NCI-H1048 (cell line): ENCODE measurements around the gene GPC1.
"Not testable (repeated sequence)": the region's sequence is repeated elsewhere in the genome, so short reads cannot be mapped to it uniquely, and the experiment has no call there.

Experiments
- DNase-seq: peaks from one replicate; lab custom pipeline; 2025; lab: John Stamatoyannopoulos, UW

GPC1 gene

GRCh38 chr2:240467149-240467642 is 31.7 kb downstream of the GPC1 start:
- DNase-seq = no peak

GRCh38 chr2:240467659-240468302 is 32.3 kb downstream of the GPC1 start:
- DNase-seq = no peak

GRCh38 chr2:240468303-240469238 is 33.1 kb downstream of the GPC1 start:
- DNase-seq = no peak

- no peak for DNase-seq
These were observed 33.8 kb downstream of the GPC1 start for GRCh38 chr2:240469239-240469636.

GRCh38 chr2:240469740-240470139 is 34.3 kb downstream of the GPC1 start:
- DNase-seq = no peak

GRCh38 chr2:240472078-240472790 is 36.8 kb downstream of the GPC1 start:
- DNase-seq = no peak

GRCh38 chr2:240473211-240473610 is 37.7 kb downstream of the GPC1 start:
- no peak for DNase-seq

GRCh38 chr2:240477916-240478315 is 42.5 kb downstream of the GPC1 start:
- no peak for DNase-seq

GRCh38 chr2:240478346-240479110 is 43.1 kb downstream of the GPC1 start:
- DNase-seq = no peak

GRCh38 chr2:240479111-240479501 is 43.6 kb downstream of the GPC1 start:
- no peak for DNase-seq

- no peak for DNase-seq
These were observed 45.6 kb downstream of the GPC1 start for GRCh38 chr2:240480834-240481623.

GRCh38 chr2:240481720-240482119 is 46.3 kb downstream of the GPC1 start:
- DNase-seq = no peak

GRCh38 chr2:240482141-240482540 is 46.7 kb downstream of the GPC1 start:
- DNase-seq = no peak

GRCh38 chr2:240491483-240491882 is 56.0 kb downstream of the GPC1 start:
- DNase-seq = no peak

- DNase-seq = no peak
These were observed 58.8 kb downstream of the GPC1 start for GRCh38 chr2:240494194-240494793.

- not testable (repeated sequence) for DNase-seq
These were observed 59.5 kb downstream of the GPC1 start for GRCh38 chr2:240494942-240495341.

- not testable (repeated sequence) for DNase-seq
These were observed 61.6 kb downstream of the GPC1 start for GRCh38 chr2:240497082-240497481.

GRCh38 chr2:240498171-240498957 is 62.9 kb downstream of the GPC1 start:
- no peak for DNase-seq

- DNase-seq = no peak
These were observed 63.4 kb downstream of the GPC1 start for GRCh38 chr2:240498958-240499260.
